ENCODE measurements around the gene RHBDD1.
A peak's percentile ranks its signal among the peaks of the same experiment; 100 is the strongest.
"Not testable (repeated sequence)": the region's sequence is repeated elsewhere in the genome, so short reads cannot be mapped to it uniquely, and the experiment has no call there.

Gene RHBDD1

DNA sequence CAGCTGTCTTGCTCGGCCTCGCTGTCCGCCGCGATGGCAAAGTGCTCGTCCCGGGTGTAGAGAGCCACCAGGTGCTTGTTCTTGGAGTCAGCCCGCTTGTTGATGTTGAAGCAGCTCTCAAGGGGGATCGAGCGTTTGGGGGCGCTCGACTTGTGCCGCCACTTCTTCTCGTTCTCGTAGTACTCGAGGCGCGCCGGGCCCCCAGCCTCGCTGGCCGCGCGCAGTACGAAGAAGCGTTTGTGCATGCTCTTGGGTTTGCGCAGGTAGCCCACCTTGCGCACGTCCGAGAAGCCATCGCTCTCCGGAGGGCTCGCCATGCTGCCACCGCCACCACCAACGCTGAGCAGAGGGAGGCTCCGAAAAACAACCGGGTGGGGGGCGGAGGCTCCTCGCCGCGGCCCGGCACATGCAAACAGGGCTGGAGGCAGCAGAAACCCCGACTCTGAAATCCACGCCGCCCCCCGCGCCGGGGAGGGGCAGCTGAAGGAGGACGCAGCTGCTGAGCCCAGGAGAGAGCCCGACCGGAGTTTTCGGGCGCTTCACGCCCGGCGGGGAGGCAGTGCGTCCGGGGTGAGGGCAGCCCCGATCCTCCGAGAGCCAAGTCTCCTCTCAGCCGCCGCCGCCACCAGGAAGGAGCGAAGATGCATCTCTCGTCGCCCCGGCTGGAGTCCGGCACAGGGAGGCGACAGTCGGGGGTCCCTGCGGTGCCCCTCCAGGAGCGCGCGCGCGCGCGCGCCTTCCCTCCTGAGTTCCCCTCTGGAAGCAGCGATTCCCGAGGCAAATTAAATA is 37.2 kb upstream of the RHBDD1 start:
- DNase-seq: no peak
- in situ Hi-C loops (cut with MboI; ENCODE audit: low pct_unique_long_range_greater_than_20kb, low sequenced_read_pairs): no loop called here

DNA sequence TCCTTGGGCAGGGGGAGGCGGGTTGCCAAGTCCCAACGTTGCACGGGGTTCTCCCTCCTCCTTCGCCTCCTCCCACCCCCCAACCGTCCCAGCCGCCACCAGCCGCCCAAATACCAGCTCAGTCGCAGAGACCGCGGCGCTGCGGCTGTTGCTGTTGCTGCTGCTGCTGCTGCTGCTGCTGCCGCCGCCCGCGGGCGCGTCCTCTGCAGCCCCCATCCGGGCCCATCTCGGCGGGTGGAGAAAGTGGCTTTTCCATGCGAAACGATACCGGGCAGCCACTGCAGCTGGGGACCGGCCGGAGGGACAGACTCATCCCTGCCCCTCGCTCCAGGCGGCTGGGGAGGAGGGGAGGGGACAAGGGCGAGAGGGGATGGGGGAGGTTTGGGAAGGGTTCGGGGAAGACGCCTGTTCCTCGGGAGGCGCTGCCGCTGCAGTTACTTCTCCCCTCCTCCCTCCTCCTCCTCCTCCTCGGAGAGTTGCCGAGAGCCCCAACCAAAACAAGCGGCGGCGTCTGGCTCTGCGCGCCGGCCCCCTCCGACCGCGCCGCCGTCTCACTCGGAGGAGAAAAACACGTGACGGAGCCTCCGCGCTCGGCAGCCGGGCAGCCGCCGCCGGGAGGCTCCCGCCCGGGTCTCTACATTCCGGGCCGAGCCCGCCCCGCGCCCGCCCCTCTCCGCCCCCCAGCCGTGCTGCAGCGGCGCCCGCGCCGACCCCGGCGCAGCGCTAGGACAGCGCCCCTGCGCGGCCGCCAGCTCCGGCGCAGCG is 36.5 kb upstream of the RHBDD1 start, which contains the start of gene IRS1:
Gene IRS1 (minus strand): TSS at position 610 of the 765 bp plus-strand sequence. CDS start 1,082 bp downstream, outside the sequence.
- DNase-seq: peak; percentile 62
- in situ Hi-C loops (cut with MboI; ENCODE audit: low pct_unique_long_range_greater_than_20kb, low sequenced_read_pairs): no loop called here

DNA sequence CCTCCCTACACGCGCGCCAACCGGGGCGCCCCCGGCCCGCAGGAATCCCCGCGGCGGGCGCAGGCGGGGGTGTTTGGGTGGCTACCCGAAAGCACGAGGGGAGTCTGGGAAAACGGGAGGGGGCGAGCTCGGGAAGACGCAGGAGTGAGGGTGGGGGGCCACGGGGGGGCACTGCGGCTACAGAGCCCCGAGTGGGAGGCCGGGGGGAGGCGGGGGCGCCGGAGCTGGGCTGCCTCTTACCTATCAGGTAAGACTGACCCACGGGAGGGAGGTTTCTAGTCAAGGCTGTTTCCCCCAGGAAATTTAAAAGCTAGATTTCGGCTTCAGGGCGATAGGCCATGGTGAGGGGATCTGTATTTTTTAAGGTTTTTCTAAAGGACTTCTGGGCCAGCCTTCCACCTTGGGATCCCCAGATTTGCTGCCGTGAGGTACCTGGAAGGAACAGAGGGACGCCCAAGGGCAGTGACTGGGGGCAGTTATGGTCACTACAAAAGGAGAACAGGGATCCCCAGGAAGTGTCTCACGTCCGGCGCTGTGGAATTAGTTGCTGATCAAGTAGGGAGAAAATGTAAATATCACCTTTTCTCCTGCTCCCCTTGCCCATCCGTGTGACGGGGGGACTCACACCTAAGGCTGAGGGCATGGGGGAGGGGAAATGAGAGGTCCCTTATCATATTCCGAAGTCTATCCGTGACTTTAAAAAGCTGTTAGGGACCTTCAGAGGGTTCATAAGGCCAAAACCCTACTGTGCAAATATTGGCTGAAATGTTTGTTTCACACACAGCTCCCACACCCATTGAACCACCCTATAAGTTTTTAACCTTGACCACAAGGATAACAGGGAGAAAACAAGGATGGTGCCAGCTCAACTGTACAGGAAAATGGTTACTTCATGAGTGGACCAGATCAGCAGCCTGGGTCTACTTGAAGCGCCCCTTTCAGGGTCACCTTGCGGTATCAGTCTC is 35.6 kb upstream of the RHBDD1 start:
- DNase-seq: no peak
- in situ Hi-C loops (cut with MboI; ENCODE audit: low pct_unique_long_range_greater_than_20kb, low sequenced_read_pairs): loop anchor here (25.0 kb wide), 1 partner anchor 1113 kb away; no protein-coding TSS in a partner anchor

GRCh38 chr2:226800941-226801784 is 34.7 kb upstream of the RHBDD1 start:
- no peak for DNase-seq
- in situ Hi-C loops (cut with MboI; ENCODE audit: low pct_unique_long_range_greater_than_20kb, low sequenced_read_pairs): loop anchor here (25.0 kb wide), 1 partner anchor 1114 kb away; no protein-coding TSS in a partner anchor

GRCh38 chr2:226802573-226802972 is 33.3 kb upstream of the RHBDD1 start:
- in situ Hi-C loops (cut with MboI; ENCODE audit: low pct_unique_long_range_greater_than_20kb, low sequenced_read_pairs): loop anchor here (25.0 kb wide), 1 partner anchor 1115 kb away; no protein-coding TSS in a partner anchor
- peak; percentile 57 for DNase-seq

DNA sequence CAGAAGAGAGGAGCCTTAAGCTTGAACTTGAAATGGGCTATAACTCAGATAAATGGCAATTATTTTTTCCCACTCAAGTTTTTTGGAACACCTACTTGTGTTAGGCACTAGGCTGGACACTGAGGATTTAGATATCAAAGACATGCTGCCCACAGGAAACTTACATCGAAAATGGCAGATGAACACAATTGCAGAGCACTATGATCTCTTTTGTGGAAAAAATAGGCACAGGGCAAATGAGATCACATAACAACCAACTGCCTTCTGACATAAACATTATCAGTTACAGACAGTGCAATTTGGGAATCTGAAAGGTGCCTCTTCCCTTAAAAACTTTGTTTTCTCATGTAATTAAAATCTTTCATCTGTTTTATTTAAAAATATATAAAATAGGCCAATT is 32.4 kb upstream of the RHBDD1 start:
- no peak for DNase-seq
- in situ Hi-C loops (cut with MboI; ENCODE audit: low pct_unique_long_range_greater_than_20kb, low sequenced_read_pairs): loop anchor here (25.0 kb wide), 1 partner anchor 1116 kb away; no protein-coding TSS in a partner anchor

DNA sequence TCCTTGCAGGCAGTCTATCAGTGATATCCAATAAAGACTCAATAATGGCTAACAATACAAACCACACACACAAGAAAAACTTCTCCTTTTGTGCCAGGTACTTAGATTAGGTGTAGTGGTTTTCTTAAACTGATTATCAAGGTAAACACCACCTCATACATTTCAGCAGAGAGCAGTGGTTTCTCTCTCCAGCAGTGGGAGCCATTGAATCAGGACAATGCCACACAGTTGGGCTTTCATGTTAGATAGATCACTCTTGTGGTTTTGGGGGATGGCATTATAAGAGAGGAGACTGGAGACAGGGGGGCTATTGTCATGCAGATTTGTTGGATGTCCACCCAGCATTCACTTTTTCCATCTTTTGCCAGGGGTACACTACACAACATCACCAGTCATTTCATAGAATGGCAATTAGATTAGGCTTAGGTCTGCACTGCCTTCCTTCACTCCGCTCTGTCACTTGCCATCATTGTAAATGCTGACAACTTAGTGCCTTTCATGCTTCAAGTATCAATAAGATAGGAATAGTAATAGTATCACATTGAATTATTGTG is 22.6 kb upstream of the RHBDD1 start:
- in situ Hi-C loops (cut with MboI; ENCODE audit: low pct_unique_long_range_greater_than_20kb, low sequenced_read_pairs): loop anchor here (25.0 kb wide), 1 partner anchor 1126 kb away; no protein-coding TSS in a partner anchor
- DNase-seq: no peak

- no peak for DNase-seq
- in situ Hi-C loops (cut with MboI; ENCODE audit: low pct_unique_long_range_greater_than_20kb, low sequenced_read_pairs): loop anchor here (25.0 kb wide), 1 partner anchor 1132 kb away; no protein-coding TSS in a partner anchor
These were observed 16.9 kb upstream of the RHBDD1 start for GRCh38 chr2:226818930-226819329.

DNA sequence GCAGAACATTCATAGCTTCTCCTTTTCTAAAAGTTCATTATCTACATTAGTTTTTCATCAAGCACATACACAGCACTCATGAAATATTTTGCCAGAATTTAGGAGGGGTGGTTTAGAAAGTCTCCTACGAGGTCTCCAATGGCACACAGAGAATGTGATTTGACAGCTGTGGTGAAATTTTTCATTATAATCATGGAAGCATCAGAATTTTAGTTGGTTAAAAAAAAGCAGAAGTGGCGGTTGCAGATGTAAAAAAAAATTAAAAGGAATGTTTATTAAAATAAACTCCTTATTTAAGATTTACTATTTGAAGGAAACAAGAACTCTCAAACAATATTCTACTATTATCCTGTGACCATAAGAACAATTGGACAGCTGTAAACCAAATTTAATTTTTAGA is 10.8 kb upstream of the RHBDD1 start:
- no peak for DNase-seq
- in situ Hi-C loops (cut with MboI; ENCODE audit: low pct_unique_long_range_greater_than_20kb, low sequenced_read_pairs): no loop called here

GRCh38 chr2:226828191-226828590 is 7.7 kb upstream of the RHBDD1 start:
- in situ Hi-C loops (cut with MboI; ENCODE audit: low pct_unique_long_range_greater_than_20kb, low sequenced_read_pairs): no loop called here
- no peak for DNase-seq

DNA sequence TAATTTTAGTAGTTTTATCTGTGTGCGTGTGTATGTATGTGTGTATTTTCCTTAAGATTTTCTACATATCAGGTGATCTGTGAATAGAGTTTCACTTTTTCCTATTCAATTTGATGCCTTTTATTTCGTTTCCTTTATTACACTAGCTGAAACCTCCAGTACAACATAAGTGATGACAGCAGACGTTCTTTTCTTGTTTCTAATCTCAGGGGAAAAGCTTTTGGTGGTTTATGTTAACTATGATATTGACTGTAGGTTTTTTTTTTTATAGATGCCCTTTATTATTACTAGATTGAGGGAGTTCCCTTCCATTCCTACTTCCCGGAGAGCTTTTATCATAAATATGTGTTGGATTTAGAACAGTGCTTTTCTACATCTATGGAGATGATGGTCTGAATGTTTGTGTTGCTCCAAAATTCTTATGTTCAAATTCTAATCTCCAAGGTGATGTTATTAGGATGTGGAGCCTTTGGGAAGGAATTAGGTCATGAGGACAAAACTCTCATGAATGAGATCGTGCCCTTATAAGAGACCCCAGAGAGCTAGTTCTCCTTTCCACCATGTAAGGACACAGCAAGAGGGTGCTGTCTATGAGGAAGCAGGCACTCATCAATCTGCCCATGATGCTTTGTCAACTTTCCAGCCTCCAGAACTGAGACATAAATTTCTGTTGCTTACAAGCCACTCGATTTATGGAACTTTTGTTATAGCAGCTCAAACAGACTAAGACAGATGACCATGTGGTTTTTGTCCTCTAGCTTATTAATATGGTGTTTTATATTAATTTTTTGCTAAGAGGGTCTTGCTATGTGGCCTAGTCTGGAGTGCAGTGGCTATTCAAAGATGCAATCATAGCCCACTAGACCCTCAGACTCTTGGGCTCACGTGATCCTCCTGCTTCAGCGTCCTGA is 5.9 kb upstream of the RHBDD1 start:
- DNase-seq: no peak
- in situ Hi-C loops (cut with MboI; ENCODE audit: low pct_unique_long_range_greater_than_20kb, low sequenced_read_pairs): no loop called here

DNA sequence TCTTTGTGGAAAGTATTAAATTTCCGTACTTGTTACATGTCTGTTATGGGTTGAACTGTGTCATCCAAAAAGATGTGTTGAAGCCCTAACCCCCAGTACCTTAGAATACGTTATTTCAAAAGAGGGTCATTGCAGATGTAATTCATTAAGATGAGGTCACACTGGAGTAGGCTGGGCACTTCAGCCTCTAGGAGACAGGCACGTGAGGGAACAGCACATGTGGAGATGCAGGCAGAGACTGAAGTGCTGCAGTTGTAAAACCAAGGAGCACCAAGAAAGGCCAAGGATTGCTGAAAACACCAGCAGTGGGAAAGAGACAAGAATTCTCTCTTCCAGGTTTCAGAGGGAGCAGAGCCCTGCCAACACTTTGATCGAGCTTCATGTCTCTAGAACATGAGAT is 4.6 kb upstream of the RHBDD1 start:
- in situ Hi-C loops (cut with MboI; ENCODE audit: low pct_unique_long_range_greater_than_20kb, low sequenced_read_pairs): no loop called here
- no peak for DNase-seq

DNA sequence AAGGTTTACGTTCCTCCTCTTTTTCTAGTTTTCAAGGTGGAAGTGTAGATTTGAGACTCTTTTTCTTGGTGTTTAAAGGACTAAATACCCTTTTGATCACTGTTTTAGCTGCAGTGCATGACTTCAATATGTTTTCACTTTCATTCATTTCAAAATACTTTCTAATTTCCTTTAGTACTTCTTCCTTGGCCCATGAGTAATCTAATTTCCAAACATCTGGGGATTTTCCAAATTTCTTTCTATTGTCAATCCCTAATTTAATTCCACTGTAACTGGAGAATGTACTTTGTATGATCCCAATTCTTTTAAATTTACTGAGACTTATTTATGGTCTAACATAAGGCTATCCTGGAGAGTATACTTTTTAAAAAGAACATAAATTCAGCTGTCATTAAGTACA is 3.8 kb upstream of the RHBDD1 start:
- in situ Hi-C loops (cut with MboI; ENCODE audit: low pct_unique_long_range_greater_than_20kb, low sequenced_read_pairs): no loop called here

DNA sequence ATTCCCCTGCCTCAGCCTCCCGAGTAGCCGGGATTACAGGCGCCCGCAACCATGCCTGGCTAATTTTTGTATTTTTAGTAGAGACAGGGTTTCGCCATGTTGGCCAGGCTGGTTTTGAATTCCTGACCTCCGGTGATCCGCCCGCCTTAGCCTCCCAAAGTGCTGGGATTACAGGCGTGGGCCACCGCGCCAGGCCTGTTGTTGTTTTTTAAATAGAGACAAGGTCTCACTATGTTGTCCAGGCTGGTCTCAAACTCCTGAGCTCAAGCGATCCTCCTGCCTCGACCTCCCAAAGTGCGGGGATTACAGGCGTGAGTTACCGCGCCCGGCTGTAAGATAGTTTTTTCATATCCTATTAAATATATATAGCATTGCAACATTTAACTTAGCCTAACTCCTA is 974 bp upstream of the RHBDD1 start:
- DNase-seq; in situ Hi-C loops (cut with MboI; ENCODE audit: low pct_unique_long_range_greater_than_20kb, low sequenced_read_pairs): not testable (repeated sequence)

More for the DNA sequence above, 3.8 kb upstream of the RHBDD1 start:
- DNase-seq: no peak

- in situ Hi-C loops (cut with MboI; ENCODE audit: low pct_unique_long_range_greater_than_20kb, low sequenced_read_pairs): no loop called here
- DNase-seq: no peak
These were observed 446 bp upstream of the RHBDD1 start for GRCh38 chr2:226835420-226835795.

DNA sequence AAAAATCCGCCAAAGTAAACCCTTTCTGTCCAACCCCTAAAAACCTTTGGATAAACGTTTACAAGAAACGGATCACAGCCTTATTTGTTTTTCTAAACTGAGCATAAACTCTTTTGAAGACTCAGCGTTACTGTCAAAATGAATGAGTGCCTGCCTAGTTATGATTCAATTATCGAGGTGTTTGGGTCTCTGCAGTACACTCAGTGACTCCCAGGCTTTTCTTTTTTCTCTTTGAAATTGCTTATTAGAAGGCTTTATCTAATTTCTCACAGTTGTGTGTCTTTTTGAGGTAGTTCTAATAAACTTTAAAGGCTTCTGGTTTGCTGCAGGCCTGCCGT is 663 bp downstream of the RHBDD1 start:
- DNase-seq: no peak
- in situ Hi-C loops (cut with MboI; ENCODE audit: low pct_unique_long_range_greater_than_20kb, low sequenced_read_pairs): no loop called here

GRCh38 chr2:226837334-226837733 is 1.5 kb downstream of the RHBDD1 start:
- in situ Hi-C loops (cut with MboI; ENCODE audit: low pct_unique_long_range_greater_than_20kb, low sequenced_read_pairs): no loop called here
- DNase-seq: no peak
